GM12891 (cell line): Measurements from ENCODE around the gene DEPP1.

Experiments
- DNase-seq: peaks from one replicate; pipeline ENCODE4 v3.0.0; 2011; ENCODE audit warnings: low spot score; ENCODE audit not compliant: insufficient read length
- FAIRE-seq: peaks from 2 replicates; lab custom pipeline; 2011; peaks lifted over from hg19 to GRCh38; lab: Jason Lieb, UNC
- PAX5 ChIP-seq: IDR thresholded peaks from 2 replicates; pipeline ENCODE4 v1.6.1; 2011; ENCODE audit warnings: low read length, moderate library complexity, mild to moderate bottlenecking; ENCODE audit not compliant: insufficient read depth, severe bottlenecking
- POLR2A ChIP-seq: IDR thresholded peaks from 2 replicates; pipeline ENCODE4 v1.6.1; 2011; ENCODE audit warnings: low read depth, low read length, control low read depth
- POLR2AphosphoS5 ChIP-seq: IDR thresholded peaks from 2 replicates; pipeline ENCODE4 v1.6.1; 2011; ENCODE audit warnings: low read depth, low read length, control low read depth
- POU2F2 ChIP-seq: IDR thresholded peaks from 2 replicates; pipeline ENCODE4 v1.6.1; 2011; ENCODE audit warnings: low read depth, mild to moderate bottlenecking, control low read depth, low read length, moderate library complexity
- SPI1 ChIP-seq: IDR thresholded peaks from 2 replicates; pipeline ENCODE4 v1.6.1; 2011; ENCODE audit warnings: low read depth, low read length, control low read depth
- TAF1 ChIP-seq: IDR thresholded peaks from 2 replicates; pipeline ENCODE4 v1.6.1; 2011; ENCODE audit warnings: low read depth, low read length, control low read depth

The DEPP1 gene

DNA sequence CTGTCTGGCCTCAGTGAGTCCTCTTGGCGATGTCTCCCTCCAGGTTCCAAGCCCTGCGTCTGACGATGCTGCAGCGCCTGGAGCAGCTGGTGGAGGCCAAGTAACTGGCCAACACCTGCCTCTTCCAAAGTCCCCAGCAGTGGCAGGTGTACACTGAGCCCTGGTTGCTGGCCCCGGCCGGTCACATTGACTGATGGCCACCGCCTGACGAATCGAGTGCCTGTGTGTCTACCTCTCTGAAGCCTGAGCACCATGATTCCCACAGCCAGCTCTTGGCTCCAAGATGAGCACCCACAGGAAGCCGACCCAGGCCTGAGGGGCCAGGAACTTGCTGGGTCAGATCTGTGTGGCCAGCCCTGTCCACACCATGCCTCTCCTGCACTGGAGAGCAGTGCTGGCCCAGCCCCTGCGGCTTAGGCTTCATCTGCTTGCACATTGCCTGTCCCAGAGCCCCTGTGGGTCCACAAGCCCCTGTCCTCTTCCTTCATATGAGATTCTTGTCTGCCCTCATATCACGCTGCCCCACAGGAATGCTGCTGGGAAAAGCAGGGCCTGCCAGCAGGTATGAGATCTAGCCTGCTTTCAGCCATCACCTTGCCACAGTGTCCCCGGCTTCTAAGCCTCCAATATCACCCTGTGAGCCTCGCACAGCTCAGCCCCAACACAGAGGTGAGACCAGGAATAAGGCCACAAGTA is 14.8 kb upstream of the DEPP1 start:
- no peak for DNase-seq
- no peak for TF ChIP-seq SPI1
- TF ChIP-seq TAF1, result no peak
- no peak for TF ChIP-seq PAX5
- no peak for TF ChIP-seq POU2F2
- TF ChIP-seq POLR2AphosphoS5, result no peak
- TF ChIP-seq POLR2A, result no peak
- FAIRE-seq, result no peak

DNA sequence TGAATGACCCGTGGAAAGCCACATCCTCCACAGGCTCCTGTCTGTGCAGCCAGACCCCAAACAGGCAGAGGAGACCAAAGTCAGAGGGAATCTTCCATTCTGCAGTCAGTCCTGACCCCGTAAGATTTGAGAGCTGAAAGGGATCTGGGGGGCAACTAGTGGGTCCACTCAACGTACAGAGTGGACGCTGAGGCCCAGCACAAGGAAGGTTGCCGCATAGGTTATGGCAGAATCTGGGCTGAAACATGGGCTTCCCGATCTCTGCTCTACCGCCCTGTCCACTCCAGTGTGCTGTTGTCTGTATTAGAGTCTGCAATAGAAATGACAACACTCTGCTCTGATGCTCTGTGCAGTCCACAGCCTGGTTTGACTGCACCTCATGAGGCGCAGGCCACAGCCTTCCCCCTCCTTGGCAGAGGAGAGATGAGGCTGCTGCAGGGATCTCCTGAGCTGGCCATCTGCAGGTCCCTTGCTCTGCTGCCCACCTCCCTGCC is 14.2 kb upstream of the DEPP1 start:
- no peak for TF ChIP-seq SPI1
- TF ChIP-seq PAX5, result no peak
- TF ChIP-seq TAF1, result no peak
- TF ChIP-seq POLR2A, result no peak
- TF ChIP-seq POU2F2, result no peak
- TF ChIP-seq POLR2AphosphoS5, result no peak
- FAIRE-seq, result no peak

DNA sequence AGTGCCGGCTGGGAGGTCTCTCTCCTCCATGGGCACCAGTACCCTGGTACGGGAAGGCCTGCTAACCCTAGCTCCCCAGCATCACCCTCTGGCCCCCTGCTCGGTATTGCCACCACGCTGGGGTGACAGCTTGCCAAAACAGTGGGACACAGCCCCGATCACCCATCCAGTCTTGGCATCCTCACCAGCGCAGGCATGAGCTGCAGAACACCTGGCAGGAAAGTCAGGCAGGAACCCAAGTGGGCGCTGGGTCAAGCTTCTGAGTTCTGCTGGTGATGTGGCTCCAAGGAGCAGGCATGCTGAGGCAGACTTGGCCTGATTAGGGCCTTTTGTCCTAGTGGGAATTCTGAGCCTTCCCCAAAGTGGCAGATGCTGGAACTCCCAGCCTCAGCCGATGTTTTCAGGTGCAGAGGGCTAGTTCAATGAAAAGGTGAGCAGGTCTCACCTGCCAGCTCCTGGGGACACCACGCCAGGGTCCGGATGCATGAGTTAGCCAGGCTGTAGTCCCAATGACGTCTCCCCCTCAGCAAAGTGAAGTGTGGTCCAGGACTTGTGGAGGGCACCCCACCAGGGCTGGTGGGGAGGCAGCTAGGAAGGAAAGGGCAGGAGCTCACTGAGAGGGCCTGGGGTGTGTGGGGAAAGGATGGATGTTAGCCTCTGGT is 13.6 kb upstream of the DEPP1 start:
- no peak for TF ChIP-seq SPI1
- no peak for TF ChIP-seq TAF1
- no peak for TF ChIP-seq PAX5
- no peak for TF ChIP-seq POLR2AphosphoS5
- TF ChIP-seq POU2F2, result no peak
- TF ChIP-seq POLR2A, result no peak
- DNase-seq (no peak), FAIRE-seq (no peak)

More for the DNA sequence above, 14.2 kb upstream of the DEPP1 start:
- no peak for DNase-seq

DNA sequence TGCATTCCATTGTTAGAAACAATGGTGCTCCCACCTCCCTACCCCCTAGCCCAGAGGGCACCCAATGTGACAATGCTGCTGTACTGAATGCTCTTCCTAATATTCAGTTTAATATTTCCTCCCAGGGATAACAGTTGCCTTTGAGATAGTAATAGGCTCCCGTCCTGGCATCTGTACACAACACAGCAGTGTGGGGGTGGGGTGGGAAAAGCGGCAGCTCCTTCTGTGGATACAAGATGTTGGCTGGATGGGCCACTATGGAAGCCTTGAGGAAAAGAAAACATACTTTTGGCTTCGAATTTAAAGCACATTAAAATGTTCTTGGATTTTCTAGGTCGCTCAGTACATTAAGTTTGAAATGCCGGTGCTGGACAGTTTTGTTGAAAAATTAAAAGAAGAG is 13.0 kb upstream of the DEPP1 start:
- DNase-seq, result no peak
- TF ChIP-seq SPI1, result no peak
- no peak for TF ChIP-seq POU2F2
- TF ChIP-seq PAX5, result no peak
- no peak for TF ChIP-seq POLR2AphosphoS5
- TF ChIP-seq POLR2A, result no peak
- no peak for TF ChIP-seq TAF1
- FAIRE-seq, result no peak

DNA sequence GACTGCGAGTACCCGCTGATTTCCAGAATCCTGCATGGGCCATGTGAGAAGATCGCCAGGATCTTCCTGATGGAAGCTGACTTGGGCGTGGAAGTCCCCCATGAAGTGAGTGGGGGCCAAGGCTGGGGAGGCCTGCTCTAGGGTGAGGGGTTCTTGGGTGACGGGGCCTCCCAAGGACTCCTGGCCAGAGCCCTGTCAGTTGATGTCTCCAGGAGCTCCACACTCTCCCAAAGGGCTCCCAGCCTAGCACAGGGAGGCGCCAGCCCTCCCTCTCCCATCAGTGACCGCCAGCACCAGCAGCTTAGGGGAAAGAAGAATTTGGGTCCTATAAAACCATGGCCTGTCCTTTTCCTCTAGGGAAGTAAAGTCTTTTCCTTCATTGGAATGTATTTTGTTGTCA is 12.4 kb upstream of the DEPP1 start:
- FAIRE-seq, result no peak
- DNase-seq, result no peak
- no peak for TF ChIP-seq POLR2AphosphoS5
- no peak for TF ChIP-seq SPI1
- no peak for TF ChIP-seq TAF1
- no peak for TF ChIP-seq POU2F2
- TF ChIP-seq POLR2A, result no peak
- no peak for TF ChIP-seq PAX5

DNA sequence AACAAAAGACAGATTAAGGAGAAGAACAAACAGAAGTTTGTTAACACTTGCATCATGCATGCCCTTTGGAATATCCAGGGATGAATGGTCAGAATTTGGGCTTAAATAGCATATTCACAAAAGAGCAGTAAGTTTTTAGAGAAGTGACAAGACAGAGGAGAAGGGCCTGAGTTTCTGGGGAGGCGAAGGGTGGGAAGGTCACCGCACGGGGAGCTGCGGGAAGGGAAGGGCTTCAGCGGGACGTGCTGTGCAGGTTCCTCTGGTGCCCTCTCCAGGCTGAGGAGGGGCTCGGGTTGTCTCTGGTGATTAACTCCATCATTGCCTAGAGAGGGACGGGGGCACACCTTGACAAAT is 11.7 kb upstream of the DEPP1 start:
- DNase-seq (no peak), FAIRE-seq (no peak)
- TF ChIP-seq POU2F2, result no peak
- no peak for TF ChIP-seq SPI1
- TF ChIP-seq POLR2A, result no peak
- no peak for TF ChIP-seq POLR2AphosphoS5
- TF ChIP-seq TAF1, result no peak
- TF ChIP-seq PAX5, result no peak

DNA sequence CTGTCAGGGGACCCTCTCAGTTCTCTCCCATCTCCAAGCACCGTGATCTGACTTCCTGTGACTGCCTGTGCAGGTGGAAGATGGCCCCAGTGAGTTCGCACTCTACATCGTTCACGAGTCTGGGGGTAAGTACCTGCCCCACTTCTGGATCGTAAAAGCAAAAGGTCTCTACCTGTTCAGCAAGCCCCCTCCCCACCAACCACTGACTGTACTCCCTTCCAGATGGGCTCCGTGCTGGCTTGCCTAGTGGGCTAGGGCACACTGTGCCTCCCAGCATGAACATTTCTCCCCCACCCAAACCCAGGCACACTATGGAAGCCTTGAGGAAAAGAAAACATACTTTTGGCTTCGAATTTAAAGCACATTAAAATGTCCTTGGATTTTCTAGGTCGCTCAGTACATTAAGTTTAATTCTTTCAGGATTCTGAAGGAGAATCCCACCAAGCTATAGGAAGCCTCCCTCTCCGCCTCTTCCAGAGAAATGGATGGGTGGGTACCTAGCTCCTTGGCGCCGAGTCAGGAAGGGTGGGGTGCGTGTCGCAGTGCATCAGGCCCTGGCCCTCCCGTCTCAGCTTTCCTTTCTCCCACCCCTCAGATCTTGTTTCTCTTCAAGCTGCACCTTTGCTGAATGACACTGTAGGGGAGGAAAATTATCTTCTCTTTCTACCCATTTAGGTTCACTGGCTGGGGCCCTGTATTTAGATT is 11.1 kb upstream of the DEPP1 start:
- FAIRE-seq, result no peak

DNA sequence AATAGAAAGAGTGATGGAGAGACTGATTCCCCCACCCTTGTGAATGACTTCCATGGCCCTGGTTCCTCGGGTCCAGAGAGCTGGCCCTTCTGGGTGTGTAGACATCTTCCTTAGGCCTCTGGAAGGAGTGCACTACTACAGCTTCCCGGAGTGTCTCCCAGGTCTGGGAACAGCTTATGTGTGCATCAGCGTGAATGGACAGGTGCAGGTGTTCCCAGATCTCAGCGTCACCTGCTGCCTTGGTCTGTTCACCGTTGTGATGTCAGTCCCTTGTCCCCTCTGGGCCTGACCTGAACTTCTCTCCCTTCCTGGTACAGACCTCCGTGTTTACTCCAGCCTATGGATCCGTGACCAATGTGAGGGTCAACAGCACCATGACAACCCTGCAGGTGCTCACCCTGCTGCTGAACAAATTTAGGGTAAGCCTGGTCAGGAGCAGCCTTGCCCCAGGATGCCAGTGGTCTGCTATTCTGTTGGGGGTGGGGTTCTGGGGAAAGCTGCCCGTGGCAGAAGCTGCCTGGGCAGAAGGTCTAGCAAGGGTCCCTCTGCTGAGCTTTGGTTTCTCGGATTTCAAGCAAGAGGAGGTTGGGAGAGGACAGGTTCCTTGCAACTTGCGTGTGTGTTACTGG is 10.5 kb upstream of the DEPP1 start:
- DNase-seq (no peak), FAIRE-seq (no peak)
- TF ChIP-seq PAX5 (no peak), POU2F2 (no peak), TAF1 (no peak), SPI1 (no peak), POLR2A (no peak), POLR2AphosphoS5 (no peak)

More for the DNA sequence above, 11.1 kb upstream of the DEPP1 start:
- TF ChIP-seq TAF1 (no peak), POLR2AphosphoS5 (no peak), PAX5 (no peak), SPI1 (no peak), POLR2A (no peak), POU2F2 (no peak)
- no peak for DNase-seq

DNA sequence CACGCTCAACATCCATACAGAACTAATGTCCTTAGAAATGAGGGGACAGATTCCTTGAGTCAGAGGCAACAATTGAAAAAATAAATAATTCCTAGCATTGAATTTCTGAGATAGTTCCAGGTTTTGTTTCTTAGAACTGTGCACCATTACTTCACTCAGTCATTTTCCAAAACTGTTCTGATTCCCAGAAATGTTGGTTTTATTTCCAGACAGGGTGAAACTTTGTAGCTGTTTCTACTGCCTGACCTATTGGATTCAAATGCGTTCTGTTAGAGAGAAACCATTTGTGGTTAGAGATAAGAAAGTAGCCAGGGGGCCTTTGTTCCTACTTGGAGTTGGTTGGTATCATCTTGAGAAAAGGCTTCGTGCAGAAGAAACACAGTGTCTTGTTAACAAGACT is 8.1 kb upstream of the DEPP1 start:
- no peak for FAIRE-seq
- TF ChIP-seq POU2F2, result no peak
- TF ChIP-seq TAF1, result no peak
- TF ChIP-seq PAX5, result no peak
- no peak for TF ChIP-seq POLR2AphosphoS5
- no peak for TF ChIP-seq POLR2A
- TF ChIP-seq SPI1, result no peak
- no peak for DNase-seq
